ENCODE results near the gene CHRM1. TPM values are rescaled to one million over a fixed set of nuclear protein-coding genes. Genes with fewer than 3 reads are reported as not detected.
A peak's percentile ranks its signal among the peaks of the same experiment; 100 is the strongest.

CHRM1 gene
- total and polyA plus RNA-seq, 4 donors: not detected

DNA sequence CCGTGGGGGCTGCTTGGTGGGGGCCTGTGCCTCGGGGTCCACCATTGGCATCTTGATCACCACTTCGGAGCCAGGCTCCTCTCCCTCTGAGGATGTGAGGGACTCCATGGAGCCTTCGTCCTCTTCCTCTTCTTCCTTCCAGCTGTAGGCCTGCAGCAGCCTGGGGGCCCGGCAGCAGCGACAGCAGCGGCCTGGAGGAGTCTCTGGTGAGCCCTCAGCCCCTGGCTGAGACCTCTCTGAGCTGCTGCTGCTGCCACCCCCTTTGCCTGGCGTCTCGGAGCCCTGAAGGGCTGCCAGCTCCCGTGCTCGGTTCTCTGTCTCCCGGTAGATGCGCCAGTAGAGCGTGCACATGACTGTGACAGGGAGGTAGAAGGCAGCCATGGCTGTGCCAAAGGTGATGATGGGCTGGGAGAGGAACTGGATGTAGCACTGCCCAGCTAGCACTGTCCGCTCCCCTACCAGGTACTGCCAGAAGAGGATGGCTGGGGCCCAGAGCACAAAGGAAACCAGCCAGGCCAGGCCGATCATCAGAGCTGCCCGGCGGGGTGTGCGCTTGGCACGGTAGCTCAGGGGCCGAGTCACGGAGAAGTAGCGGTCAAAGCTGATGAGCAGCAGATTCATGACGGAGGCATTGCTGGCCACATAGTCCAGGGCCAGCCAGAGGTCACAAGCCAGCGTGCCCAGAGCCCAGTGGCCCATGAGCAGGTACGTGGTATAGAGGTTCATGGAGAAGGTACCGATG, 10.9 kb downstream of the CHRM1 start:
- H3K27ac ChIP-seq (ENCODE audit: low read depth in 1 of 2, low read length in 2 of 2): no peak overlapping the region
- H3K36me3 ChIP-seq (ENCODE audit: control insufficient read depth in 1 of 2, insufficient read depth in 2 of 2, low read length in 1 of 2): no peaks in the 10 kb centered on the region
- no peaks in the 10 kb centered on the region for H3K9me3 ChIP-seq (ENCODE audit: control insufficient read depth, low read length)
- 96 to 97% methylated on average over 27 of the region's 27 CpGs for WGBS, 2 donors
- DNase-seq: no peak
- H3K4me3 ChIP-seq (ENCODE audit: low read length in 2 of 2): no peak overlapping the region
- no peaks in the 10 kb centered on the region for H3K27me3 ChIP-seq (ENCODE audit: control insufficient read depth in 1 of 2, insufficient read depth in 2 of 2, low read length in 1 of 2)
- H3K4me1 ChIP-seq (ENCODE audit: control insufficient read depth in 1 of 2, insufficient read depth in 2 of 2, low read length in 2 of 2): no peaks in the 10 kb centered on the region
- ATAC-seq (ENCODE audit: low FRiP score): no peak
- intact Hi-C loops (cut with DNase I): no loop called here

DNA sequence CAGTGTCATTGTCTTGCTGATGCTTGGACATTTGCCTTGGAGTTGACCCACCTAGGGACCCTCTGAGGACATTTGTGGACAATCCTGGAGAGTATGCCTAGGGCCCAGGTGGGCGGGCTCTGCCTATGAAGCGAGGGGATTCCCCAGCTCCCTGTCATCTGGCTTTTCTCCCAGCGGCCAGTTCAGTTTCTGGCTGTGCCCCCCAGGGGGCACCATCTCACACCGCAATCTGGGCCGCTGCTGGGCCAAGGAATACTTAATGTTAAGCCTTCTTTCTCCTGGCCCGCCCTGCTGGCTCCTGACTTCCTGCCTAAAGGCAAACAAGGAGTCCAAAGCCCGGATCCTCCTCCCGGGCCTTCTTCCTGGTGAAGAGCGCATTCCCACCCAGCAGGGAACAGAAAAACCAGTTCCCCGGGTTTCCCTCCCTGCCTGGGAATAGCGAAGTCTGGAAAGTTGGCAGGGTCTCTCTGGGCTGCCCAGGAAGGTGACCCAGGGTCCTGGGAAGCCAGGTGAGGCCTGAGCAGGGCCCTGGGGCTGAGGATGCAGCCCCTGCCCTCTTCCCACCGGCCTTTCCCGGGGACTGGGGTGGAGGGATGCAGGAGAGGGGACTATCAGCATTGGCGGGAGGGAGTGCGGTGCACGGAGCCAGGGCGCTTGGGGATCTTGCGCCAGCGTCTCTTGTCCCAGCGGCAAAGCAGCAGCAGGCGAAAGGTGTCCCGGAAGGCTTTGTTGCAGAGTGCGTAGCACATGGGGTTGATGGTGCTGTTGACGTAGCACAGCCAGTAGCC, 11.9 kb downstream of the CHRM1 start:
- 63 to 67% methylated on average over 22 to 24 of the region's 24 CpGs for WGBS, 2 donors
- no peaks in the 10 kb centered on the region for H3K27me3 ChIP-seq (ENCODE audit: control insufficient read depth in 1 of 2, insufficient read depth in 2 of 2, low read length in 1 of 2)
- DNase-seq: peak; percentile 68 to 83
- no peak overlapping the region for H3K27ac ChIP-seq (ENCODE audit: low read depth in 1 of 2, low read length in 2 of 2)
- H3K4me3 ChIP-seq (ENCODE audit: low read length in 2 of 2): no peak overlapping the region
- intact Hi-C loops (cut with DNase I): no loop called here
- H3K4me1 ChIP-seq (ENCODE audit: control insufficient read depth in 1 of 2, insufficient read depth in 2 of 2, low read length in 2 of 2): no peaks in the 10 kb centered on the region
- no peaks in the 10 kb centered on the region for H3K36me3 ChIP-seq (ENCODE audit: control insufficient read depth in 1 of 2, insufficient read depth in 2 of 2, low read length in 1 of 2)
- no peaks in the 10 kb centered on the region for H3K9me3 ChIP-seq (ENCODE audit: control insufficient read depth, low read length)
- peak; percentile 60 for ATAC-seq (ENCODE audit: low FRiP score)

DNA sequence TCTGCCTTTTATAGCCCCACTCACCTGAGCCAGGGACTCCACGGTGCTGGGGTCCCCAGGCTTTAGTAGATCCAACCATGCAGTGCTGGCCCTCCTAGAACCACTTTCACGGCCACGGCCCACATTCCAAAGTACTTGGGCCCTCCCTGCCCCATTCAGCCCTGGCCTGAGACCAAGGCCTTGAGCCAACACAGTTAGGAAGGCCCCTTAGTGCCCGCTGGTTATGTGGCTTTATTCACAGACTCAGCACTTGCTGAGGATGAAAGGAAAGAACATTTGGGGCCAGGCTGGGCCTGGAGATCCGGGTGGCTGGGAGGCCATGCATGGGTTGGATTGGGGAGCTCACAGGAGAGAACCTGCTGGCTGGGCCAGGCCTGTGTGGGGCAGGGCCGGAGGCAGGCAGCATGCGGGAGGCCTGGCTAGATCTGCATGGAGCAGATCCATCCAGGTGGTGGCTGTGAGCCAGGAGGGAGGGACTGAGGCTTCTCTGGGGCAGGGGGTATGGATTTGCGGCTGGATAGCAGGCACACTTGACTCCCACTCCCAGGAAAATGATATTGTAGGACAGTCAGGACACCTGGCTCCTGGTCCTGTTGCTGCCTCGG, 12.6 kb downstream of the CHRM1 start:
- H3K4me1 ChIP-seq (ENCODE audit: control insufficient read depth in 1 of 2, insufficient read depth in 2 of 2, low read length in 2 of 2): no peaks in the 10 kb centered on the region
- no peak overlapping the region for H3K4me3 ChIP-seq (ENCODE audit: low read length in 2 of 2)
- H3K9me3 ChIP-seq (ENCODE audit: control insufficient read depth, low read length): no peaks in the 10 kb centered on the region
- DNase-seq: no peak
- no peak overlapping the region for H3K27ac ChIP-seq (ENCODE audit: low read depth in 1 of 2, low read length in 2 of 2)
- 36 to 42% methylated on average over 9 of the region's 9 CpGs for WGBS, 2 donors
- H3K27me3 ChIP-seq (ENCODE audit: control insufficient read depth in 1 of 2, insufficient read depth in 2 of 2, low read length in 1 of 2): no peaks in the 10 kb centered on the region
- intact Hi-C loops (cut with DNase I): no loop called here
- no peaks in the 10 kb centered on the region for H3K36me3 ChIP-seq (ENCODE audit: control insufficient read depth in 1 of 2, insufficient read depth in 2 of 2, low read length in 1 of 2)
- ATAC-seq (ENCODE audit: low FRiP score): no peak

DNA sequence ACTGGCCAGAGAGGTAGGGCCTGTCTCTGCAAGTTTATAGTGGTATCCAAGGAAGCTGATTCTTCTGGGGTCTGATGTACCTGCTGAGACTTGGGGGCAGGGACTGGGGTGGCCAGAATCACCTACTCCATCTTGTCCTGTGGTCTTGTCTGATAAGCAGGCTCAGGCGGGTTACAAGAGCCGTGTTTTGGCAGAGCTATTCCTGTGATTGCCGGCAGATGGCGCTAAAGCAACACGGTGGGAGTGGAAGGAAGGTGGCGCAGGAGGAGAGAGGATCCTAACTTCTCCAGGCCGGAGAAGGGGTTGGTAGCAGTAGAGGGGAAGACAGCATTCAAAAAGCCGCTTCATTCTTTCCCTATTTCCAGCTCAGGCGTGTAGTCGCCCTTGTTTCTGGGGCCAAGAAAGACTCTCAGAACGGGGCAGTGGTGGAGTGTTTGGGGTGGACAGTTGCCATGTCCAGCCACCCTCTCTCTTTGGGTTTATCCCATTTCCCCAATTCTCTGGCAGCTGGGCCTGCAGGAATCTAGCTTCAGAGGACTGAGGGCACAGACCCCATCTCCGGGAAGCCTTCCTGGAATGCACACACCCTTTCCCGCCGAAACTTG, 15.1 kb downstream of the CHRM1 start:
- Histone ChIP-seq H3K27ac (ENCODE audit: low read depth in 1 of 2, low read length in 2 of 2) (no peak overlapping the region), H3K4me1 (ENCODE audit: control insufficient read depth in 1 of 2, insufficient read depth in 2 of 2, low read length in 2 of 2) (no peaks in the 10 kb centered on the region), H3K27me3 (ENCODE audit: control insufficient read depth in 1 of 2, insufficient read depth in 2 of 2, low read length in 1 of 2) (no peaks in the 10 kb centered on the region), H3K4me3 (ENCODE audit: low read length in 2 of 2) (no peak overlapping the region), H3K9me3 (ENCODE audit: control insufficient read depth, low read length) (no peaks in the 10 kb centered on the region), H3K36me3 (ENCODE audit: control insufficient read depth in 1 of 2, insufficient read depth in 2 of 2, low read length in 1 of 2) (no peaks in the 10 kb centered on the region)
- ATAC-seq (ENCODE audit: low FRiP score): peak; percentile 88
- WGBS, 2 donors: 16 to 18% methylated on average over 14 of the region's 14 CpGs
- DNase-seq: peak; percentile 81 to 94
- intact Hi-C loops (cut with DNase I): loop anchor here (1.0 to 2.0 kb wide), 2 partner anchors 117 to 118 kb away; no protein-coding TSS in a partner anchor

GRCh38 chr11:62905296-62905695, 15.9 kb downstream of the CHRM1 start:
- Histone ChIP-seq H3K36me3 (ENCODE audit: control insufficient read depth in 1 of 2, insufficient read depth in 2 of 2, low read length in 1 of 2) (no peaks in the 10 kb centered on the region), H3K9me3 (ENCODE audit: control insufficient read depth, low read length) (no peaks in the 10 kb centered on the region), H3K4me3 (ENCODE audit: low read length in 2 of 2) (no peak overlapping the region), H3K4me1 (ENCODE audit: control insufficient read depth in 1 of 2, insufficient read depth in 2 of 2, low read length in 2 of 2) (no peaks in the 10 kb centered on the region), H3K27ac (ENCODE audit: low read depth in 1 of 2, low read length in 2 of 2) (no peak overlapping the region), H3K27me3 (ENCODE audit: control insufficient read depth in 1 of 2, insufficient read depth in 2 of 2, low read length in 1 of 2) (no peaks in the 10 kb centered on the region)
- ATAC-seq (ENCODE audit: low FRiP score) (no peak), DNase-seq (no peak)
- WGBS, 2 donors: 36 to 37% methylated on average over 3 of the region's 3 CpGs
- intact Hi-C loops (cut with DNase I): no loop called here

GRCh38 chr11:62902932-62903331, 18.2 kb downstream of the CHRM1 start:
- no peak for DNase-seq
- intact Hi-C loops (cut with DNase I): no loop called here
- Histone ChIP-seq H3K36me3 (ENCODE audit: control insufficient read depth in 1 of 2, insufficient read depth in 2 of 2, low read length in 1 of 2) (no peaks in the 10 kb centered on the region), H3K27ac (ENCODE audit: low read depth in 1 of 2, low read length in 2 of 2) (no peak overlapping the region), H3K4me3 (ENCODE audit: low read length in 2 of 2) (no peak overlapping the region), H3K9me3 (ENCODE audit: control insufficient read depth, low read length) (no peaks in the 10 kb centered on the region), H3K4me1 (ENCODE audit: control insufficient read depth in 1 of 2, insufficient read depth in 2 of 2, low read length in 2 of 2) (no peaks in the 10 kb centered on the region), H3K27me3 (ENCODE audit: control insufficient read depth in 1 of 2, insufficient read depth in 2 of 2, low read length in 1 of 2) (no peaks in the 10 kb centered on the region)
- WGBS, 2 donors: 60 to 62% methylated on average over 1 of the region's 1 CpG
- ATAC-seq (ENCODE audit: low FRiP score): no peak

GRCh38 chr11:62898027-62898426, 23.1 kb downstream of the CHRM1 start:
- intact Hi-C loops (cut with DNase I): no loop called here
- DNase-seq: no peak

GRCh38 chr11:62897311-62897710, 23.9 kb downstream of the CHRM1 start:
- no peak overlapping the region for H3K27ac ChIP-seq (ENCODE audit: low read depth in 1 of 2, low read length in 2 of 2)
- H3K36me3 ChIP-seq (ENCODE audit: control insufficient read depth in 1 of 2, insufficient read depth in 2 of 2, low read length in 1 of 2): no peaks in the 10 kb centered on the region
- WGBS, 2 donors: 49 to 58% methylated on average over 2 of the region's 2 CpGs
- intact Hi-C loops (cut with DNase I): no loop called here
- no peaks in the 10 kb centered on the region for H3K4me1 ChIP-seq (ENCODE audit: control insufficient read depth in 1 of 2, insufficient read depth in 2 of 2, low read length in 2 of 2)
- DNase-seq (no peak), ATAC-seq (ENCODE audit: low FRiP score) (no peak)
- no peaks in the 10 kb centered on the region for H3K9me3 ChIP-seq (ENCODE audit: control insufficient read depth, low read length)
- no peak overlapping the region for H3K4me3 ChIP-seq (ENCODE audit: low read length in 2 of 2)
- no peaks in the 10 kb centered on the region for H3K27me3 ChIP-seq (ENCODE audit: control insufficient read depth in 1 of 2, insufficient read depth in 2 of 2, low read length in 1 of 2)

More at GRCh38 chr11:62898027-62898426, 23.1 kb downstream of the CHRM1 start:
- Histone ChIP-seq H3K27ac (ENCODE audit: low read depth in 1 of 2, low read length in 2 of 2) (no peak overlapping the region), H3K4me1 (ENCODE audit: control insufficient read depth in 1 of 2, insufficient read depth in 2 of 2, low read length in 2 of 2) (no peaks in the 10 kb centered on the region), H3K27me3 (ENCODE audit: control insufficient read depth in 1 of 2, insufficient read depth in 2 of 2, low read length in 1 of 2) (no peaks in the 10 kb centered on the region), H3K9me3 (ENCODE audit: control insufficient read depth, low read length) (no peaks in the 10 kb centered on the region), H3K4me3 (ENCODE audit: low read length in 2 of 2) (no peak overlapping the region), H3K36me3 (ENCODE audit: control insufficient read depth in 1 of 2, insufficient read depth in 2 of 2, low read length in 1 of 2) (no peaks in the 10 kb centered on the region)
- no peak for ATAC-seq (ENCODE audit: low FRiP score)

Measured in aorta (tissue), 5 donors.